A375 (cell line): ENCODE data around the gene DNM3. TPM values are rescaled to one million over a fixed set of nuclear protein-coding genes. Genes with fewer than 3 reads are reported as not detected.

Experiments used
- small RNA-seq: library from RNA; depleted of rRNA; stranded (forward); fragments of <200 nt; gene quantifications from one replicate; pipeline ENCODE3, GENCODE V24; 2014
- total RNA-seq: library from RNA; depleted of rRNA; stranded (reverse); fragments of >200 nt; shearing (Covaris generic); gene quantifications from 2 replicates; pipeline ENCODE4 v1.2.3, GENCODE V29; 2014; rRNA removed

Gene DNM3
- total RNA-seq, result 6.6 and 7.1 TPM in 2 replicates

DNA sequence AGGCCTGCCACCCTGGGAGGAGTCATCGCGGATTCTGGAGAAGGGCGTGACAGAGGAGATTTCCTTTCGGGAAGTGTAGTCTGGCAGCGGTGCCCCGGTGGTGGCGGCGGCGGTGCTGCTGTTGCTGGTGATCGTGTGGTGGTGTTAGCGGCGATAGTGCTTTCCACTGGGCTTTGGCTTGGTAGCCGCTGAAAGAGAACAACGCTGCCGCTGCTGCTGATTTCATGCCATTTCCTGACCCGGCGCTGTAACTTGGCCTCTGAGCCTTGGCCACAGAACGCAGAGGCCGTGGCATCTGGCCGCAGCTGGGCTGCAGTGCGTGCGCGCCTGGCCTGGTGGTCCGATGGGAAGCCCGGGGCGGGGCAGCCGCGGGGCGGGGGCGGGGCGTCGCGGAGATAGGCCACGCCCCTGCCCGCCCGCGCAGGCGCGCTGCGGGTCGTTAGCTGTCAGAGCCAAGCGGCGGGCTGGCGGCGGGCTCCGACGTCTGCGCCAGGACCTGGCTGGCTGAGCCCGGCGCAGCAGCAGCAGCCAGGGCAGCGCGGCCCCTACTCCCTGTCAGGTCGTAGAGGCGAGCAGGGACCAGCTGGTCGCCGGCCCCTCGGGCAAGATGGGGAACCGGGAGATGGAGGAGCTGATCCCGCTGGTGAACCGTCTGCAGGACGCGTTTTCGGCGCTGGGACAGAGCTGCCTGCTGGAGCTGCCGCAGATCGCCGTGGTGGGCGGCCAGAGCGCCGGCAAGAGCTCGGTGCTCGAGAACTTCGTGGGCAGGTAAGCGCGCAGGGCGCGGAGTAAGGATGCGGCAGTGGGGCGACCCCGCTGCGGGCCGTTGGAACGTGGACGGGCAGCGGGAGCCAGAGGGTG is at the start of gene DNM3:
TSS of gene DNM3 (plus strand) at position 449 of the 861 bp plus-strand sequence. CDS start at position 608, 159 bp downstream.

DNA sequence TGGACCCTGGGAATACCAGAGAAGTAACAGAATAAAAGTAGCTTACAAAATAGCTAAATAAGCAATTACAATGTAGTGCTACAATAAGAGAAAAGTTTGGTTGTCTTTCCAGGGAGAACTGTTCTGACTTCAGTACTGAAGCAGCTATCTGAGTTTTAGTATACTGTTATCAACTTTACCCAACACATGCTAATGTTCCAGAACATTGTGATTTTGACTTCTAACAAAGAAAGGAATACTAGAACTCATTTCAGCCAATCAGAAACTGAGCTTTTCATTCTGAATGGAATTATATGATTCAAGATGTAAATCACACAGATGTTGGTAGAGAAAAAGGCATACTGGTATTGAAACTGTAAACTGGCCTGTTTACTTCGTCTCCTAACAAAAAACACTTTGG is 579.1 kb downstream of the DNM3 start, which contains the start of gene C1orf105:
TSS of gene C1orf105 (plus strand) at position 301 of the 400 bp plus-strand sequence. CDS start 201 bp downstream, outside the sequence.

DNA sequence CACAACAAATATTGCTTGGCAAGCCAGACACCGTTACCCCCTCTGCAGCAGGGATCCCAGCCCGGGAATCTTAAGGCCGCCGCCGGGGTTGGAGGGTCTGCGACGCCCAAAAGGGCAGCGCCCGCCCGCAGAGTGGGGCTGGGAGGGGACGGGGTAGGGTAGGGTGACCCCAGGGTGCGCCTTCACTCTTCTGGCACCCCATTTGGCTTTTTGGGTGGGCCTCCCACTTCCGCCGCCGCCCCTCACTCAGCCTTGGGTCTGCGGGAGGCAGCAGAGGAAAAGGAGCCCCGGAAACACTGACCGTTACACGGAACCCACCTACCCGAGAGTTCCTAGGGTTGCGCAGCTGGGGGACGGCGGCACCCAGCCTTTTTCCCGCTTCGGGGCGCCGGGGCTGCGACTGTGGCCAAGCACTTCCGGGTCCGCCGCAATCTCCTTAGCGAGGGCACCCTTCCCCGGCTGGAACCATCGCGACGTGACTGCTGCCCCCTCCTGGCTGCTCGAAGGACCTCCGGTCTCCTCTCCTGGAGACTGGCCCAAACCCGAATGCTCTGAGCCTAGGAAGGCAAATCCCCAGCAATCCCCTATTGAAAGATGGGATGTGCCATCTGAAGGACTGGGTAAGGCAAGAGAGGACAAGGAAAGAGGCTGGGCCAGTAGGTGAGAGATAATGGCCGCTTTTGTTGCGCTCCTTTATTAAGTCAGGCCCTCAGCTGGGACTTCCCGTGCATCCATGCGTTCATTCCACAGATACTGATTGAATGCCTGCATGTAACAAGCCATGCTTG is 602.6 kb downstream of the DNM3 start, which contains the start of gene PIGC:
TSS of gene PIGC (minus strand) at position 404 of the 788 bp plus-strand sequence. CDS start 1,447 bp downstream, outside the sequence.

Small RNA genes lying within 50 kb of the gene (small RNA-seq; reads per million reads assigned to genes)
- gene MIR199A2 (not detected), gene RNU6-157P (not detected)

Other genes starting within 250 kb of the DNM3 start
- 0.08 TPM in 1 of 2 replicates, not detected in the other for gene MYOCOS, start 219.3 kb upstream of the DNM3 start, total RNA-seq
- not detected in 2 replicates for gene MYOC, start 188.8 kb upstream of the DNM3 start, total RNA-seq
- 4.3 and 6.2 TPM in 2 replicates for gene VAMP4, start 99.4 kb upstream of the DNM3 start, total RNA-seq
- gene METTL13, start 59.8 kb upstream of the DNM3 start, total RNA-seq, result 47.8 and 50.3 TPM in 2 replicates